ENCODE data around the gene SERPINE3. TPM values are rescaled to one million over a fixed set of nuclear protein-coding genes. Genes with fewer than 3 reads are reported as not detected.

SERPINE3 gene
- polyA plus RNA-seq, 1 donor from 2014 or later = not detected

- H3K27me3 ChIP-seq (ENCODE audit: insufficient read depth, low read depth, low read length) = no peaks in the 10 kb centered on the region
- H3K9me3 ChIP-seq (ENCODE audit: low read length) = no peaks in the 10 kb centered on the region
- no peak overlapping the region for H3K4me2 ChIP-seq (ENCODE audit: low read length)
- H2AFZ ChIP-seq (ENCODE audit: low read depth, low read length) = no peak overlapping the region
- no peaks in the 10 kb centered on the region for H3K9me2 ChIP-seq (ENCODE audit: insufficient read depth, low read length)
- no peak overlapping the region for H3K9ac ChIP-seq (ENCODE audit: low read length)
- no peak overlapping the region for H3K27ac ChIP-seq (ENCODE audit: low read length)
- H3F3A ChIP-seq (ENCODE audit: insufficient read depth, low read length, poor library complexity, severe bottlenecking) = no peaks in the 10 kb centered on the region
- no peak overlapping the region for H3K4me3 ChIP-seq (ENCODE audit: low read length)
- H4K20me1 ChIP-seq (ENCODE audit: insufficient read depth) = no peaks in the 10 kb centered on the region
- no peak for TF ChIP-seq SMC3 (conservative IDR thresholded peaks at IDR 0.05; ENCODE audit: poor library complexity)
- TF ChIP-seq REST (IDR thresholded peaks at IDR 0.05; ENCODE audit: borderline replicate concordance) = no peak
- TF ChIP-seq EP300 (conservative IDR thresholded peaks at IDR 0.05; ENCODE audit: poor library complexity, severe bottlenecking) = no peak
- no peak for TF ChIP-seq CTCF (IDR thresholded peaks at IDR 0.05; ENCODE audit: poor library complexity, severe bottlenecking)
- no peak for TF ChIP-seq MXI1 (conservative IDR thresholded peaks at IDR 0.05; ENCODE audit: poor library complexity, severe bottlenecking)
- TF ChIP-seq TAF1 (IDR thresholded peaks at IDR 0.05; ENCODE audit: low read depth) = no peak
- TF ChIP-seq POLR2AphosphoS5 (IDR thresholded peaks at IDR 0.05) = no peak
- TF ChIP-seq EZH2 (IDR thresholded peaks at IDR 0.05; ENCODE audit: borderline replicate concordance, insufficient read depth, low read length, poor library complexity, severe bottlenecking) = no peak
- no peak for TF ChIP-seq RAD21 (conservative IDR thresholded peaks at IDR 0.05)
- no peaks in the 10 kb centered on the region for H3K79me2 ChIP-seq (replicated peaks; ENCODE audit: insufficient read depth, low read length)
- no peaks in the 10 kb centered on the region for H3K36me3 ChIP-seq (ENCODE audit: insufficient read depth, low read length)
Measured at GRCh38 chr13:51311231-51311630, 28.3 kb upstream of the SERPINE3 start.

GRCh38 chr13:51311957-51312520 lies 27.5 kb upstream of the SERPINE3 start:
- Histone ChIP-seq H3K4me2 (ENCODE audit: low read length) (no peak overlapping the region), H3K79me2 (replicated peaks; ENCODE audit: insufficient read depth, low read length) (no peaks in the 10 kb centered on the region), H3K9ac (ENCODE audit: low read length) (no peak overlapping the region), H3K27me3 (ENCODE audit: insufficient read depth, low read depth, low read length) (no peaks in the 10 kb centered on the region), H2AFZ (ENCODE audit: low read depth, low read length) (no peak overlapping the region), H4K20me1 (ENCODE audit: insufficient read depth) (no peaks in the 10 kb centered on the region), H3K36me3 (ENCODE audit: insufficient read depth, low read length) (no peaks in the 10 kb centered on the region), H3K4me3 (ENCODE audit: low read length) (no peak overlapping the region), H3K9me2 (ENCODE audit: insufficient read depth, low read length) (no peaks in the 10 kb centered on the region), H3K27ac (ENCODE audit: low read length) (no peak overlapping the region), H3F3A (ENCODE audit: insufficient read depth, low read length, poor library complexity, severe bottlenecking) (no peaks in the 10 kb centered on the region), H3K9me3 (ENCODE audit: low read length) (no peaks in the 10 kb centered on the region)
- TF ChIP-seq EZH2 (IDR thresholded peaks at IDR 0.05; ENCODE audit: borderline replicate concordance, insufficient read depth, low read length, poor library complexity, severe bottlenecking) = no peak
- TF ChIP-seq EP300 (conservative IDR thresholded peaks at IDR 0.05; ENCODE audit: poor library complexity, severe bottlenecking) = no peak
- no peak for TF ChIP-seq POLR2AphosphoS5 (IDR thresholded peaks at IDR 0.05)
- no peak for TF ChIP-seq CTCF (IDR thresholded peaks at IDR 0.05; ENCODE audit: poor library complexity, severe bottlenecking)
- no peak for TF ChIP-seq REST (IDR thresholded peaks at IDR 0.05; ENCODE audit: borderline replicate concordance)
- no peak for TF ChIP-seq SMC3 (conservative IDR thresholded peaks at IDR 0.05; ENCODE audit: poor library complexity)
- no peak for TF ChIP-seq RAD21 (conservative IDR thresholded peaks at IDR 0.05)
- no peak for TF ChIP-seq MXI1 (conservative IDR thresholded peaks at IDR 0.05; ENCODE audit: poor library complexity, severe bottlenecking)
- TF ChIP-seq TAF1 (IDR thresholded peaks at IDR 0.05; ENCODE audit: low read depth) = no peak
